Adipose tissue (tissue), 3 donors: Measurements from ENCODE around the gene C15orf39. TPM values are rescaled to one million over a fixed set of nuclear protein-coding genes. Genes with fewer than 3 reads are reported as not detected.
"Not testable (repeated sequence)": the region's sequence is repeated elsewhere in the genome, so short reads cannot be mapped to it uniquely, and the experiment has no call there.

Source experiments
- H3K27ac ChIP-seq: one replicate; pipeline ENCODE4 v1.5.1; 2013; ENCODE audit warnings: low read depth, low read length
- WGBS, 3 donors: extraction: QIAGEN DNeasy Blood & Tissue Kit; methylation state at CpG; one replicate each; pipeline ENCODE4 v1.1.7; 2013; 5-methylcytosine and 5-hydroxymethylcytosine counted together
- polyA plus RNA-seq, 3 donors: library from polyadenylated mRNA; stranded (reverse); fragments of 200-250 nt; gene quantifications; one replicate each; pipeline ENCODE4 v1.2.3, GENCODE V29; 2013
- donor health status: healthy with polysubstance abuse.
- donor health status: Bipolar disorder and iron deficiency.
- donor health status: healthy.

The C15orf39 gene
- polyA plus RNA-seq, 3 donors: 9.2 to 18.9 (median 11.1) TPM

GRCh38 chr15:75235760-75236729 is 34.4 kb downstream of the C15orf39 start:
- WGBS, 3 donors: 84 to 87% (median 84%) methylated on average over 11 of the region's 11 CpGs

GRCh38 chr15:75237316-75237982 is 35.8 kb downstream of the C15orf39 start:
- H3K27ac ChIP-seq: no peak overlapping the region
- WGBS, 3 donors: 70 to 85% (median 71%) methylated on average over 10 to 11 of the region's 11 CpGs

More at GRCh38 chr15:75235760-75236729, 34.4 kb downstream of the C15orf39 start:
- H3K27ac ChIP-seq: no peak overlapping the region

GRCh38 chr15:75238150-75238549 is 36.5 kb downstream of the C15orf39 start:
- H3K27ac ChIP-seq: no peak overlapping the region
- 82 to 86% (median 82%) methylated on average over 5 of the region's 5 CpGs for WGBS, 3 donors

- WGBS, 3 donors: 65 to 85% (median 69%) methylated on average over 1 of the region's 1 CpG
- not testable (repeated sequence) for H3K27ac ChIP-seq
These were observed 44.1 kb downstream of the C15orf39 start for GRCh38 chr15:75245741-75246140.

- H3K27ac ChIP-seq: not testable (repeated sequence)
- 34 to 70% (median 66%) methylated on average over 6 of the region's 6 CpGs for WGBS, 3 donors
These were observed 47.3 kb downstream of the C15orf39 start for GRCh38 chr15:75248991-75249390.

- 69 to 79% (median 69%) methylated on average over 4 of the region's 4 CpGs for WGBS, 3 donors
- no peak overlapping the region for H3K27ac ChIP-seq
These were observed 48.0 kb downstream of the C15orf39 start for GRCh38 chr15:75249726-75250125.

- 80 to 87% (median 85%) methylated on average over 4 of the region's 4 CpGs for WGBS, 3 donors
- H3K27ac ChIP-seq: not testable (repeated sequence)
These were observed 49.7 kb downstream of the C15orf39 start for GRCh38 chr15:75251343-75251742.

- WGBS, 3 donors: 79 to 89% (median 83%) methylated on average over 4 of the region's 4 CpGs
- H3K27ac ChIP-seq: not testable (repeated sequence)
These were observed 50.6 kb downstream of the C15orf39 start for GRCh38 chr15:75252285-75252684.

GRCh38 chr15:75258034-75258433 is 56.4 kb downstream of the C15orf39 start, which contains the start of gene GOLGA6C:
TSS of gene GOLGA6C (plus strand) at chr15:75258334. CDS start at chr15:75258599, 265 bp downstream.
- H3K27ac ChIP-seq: not testable (repeated sequence)

GRCh38 chr15:75258620-75259343 is 57.1 kb downstream of the C15orf39 start:
- H3K27ac ChIP-seq: not testable (repeated sequence)
- 72 to 85% (median 84%) methylated on average over 10 to 11 of the region's 16 CpGs for WGBS, 3 donors

More at GRCh38 chr15:75258034-75258433, 56.4 kb downstream of the C15orf39 start, which contains the start of gene GOLGA6C:
- 40% methylated on average over 1 of the region's 2 CpGs; no CpG with 5 or more reads in 2 of the 3 donors for WGBS, 3 donors

- not testable (repeated sequence) for H3K27ac ChIP-seq
- no CpG with 5 or more reads among the region's 3 CpGs for WGBS, 3 donors
These were observed 58.2 kb downstream of the C15orf39 start for GRCh38 chr15:75259873-75260272.

Other genes with a start within 250 kb of the C15orf39 start
- gene RPP25, start 245.1 kb upstream of the C15orf39 start, polyA plus RNA-seq: 1 to 10 TPM; 3.4 to 6.3 (median 5.0) TPM
- gene SCAMP5, start 206.3 kb upstream of the C15orf39 start, polyA plus RNA-seq: 10 to 100 TPM in 1 of 3 donors, 1 to 10 TPM in 2; 1.5 to 49.1 (median 2.8) TPM
- gene PPCDC, start 178.3 kb upstream of the C15orf39 start, polyA plus RNA-seq: 10 to 100 TPM; 11.1 to 25.0 (median 19.1) TPM
- gene GOLGA6C, start 56.5 kb downstream of the C15orf39 start, polyA plus RNA-seq: under 1 TPM in 1 of 3 donors, not detected in 2; 0.03 TPM
- gene GOLGA6D, start 81.0 kb downstream of the C15orf39 start, polyA plus RNA-seq: not detected
- 10 to 100 TPM; 39.0 to 84.6 (median 78.9) TPM for gene COMMD4, start 134.2 kb downstream of the C15orf39 start, polyA plus RNA-seq
- 10 to 100 TPM; 19.7 to 40.8 (median 21.4) TPM for gene NEIL1, start 145.2 kb downstream of the C15orf39 start, polyA plus RNA-seq
- gene MAN2C1, start 166.7 kb downstream of the C15orf39 start, polyA plus RNA-seq: 100 to 1,000 TPM in 2 of 3 donors, 10 to 100 TPM in 1; 81.0 to 302 (median 202) TPM
- gene SIN3A, start 249.8 kb downstream of the C15orf39 start, polyA plus RNA-seq: 10 to 100 TPM in 2 of 3 donors, 1 to 10 TPM in 1; 8.9 to 16.9 (median 16.9) TPM